ENCODE measurements around the gene PSIP1. TPM values are rescaled to one million over a fixed set of nuclear protein-coding genes. Genes with fewer than 3 reads are reported as not detected.

The PSIP1 gene
- total RNA-seq, 1 experiment from 2014 or later = 362 TPM

DNA sequence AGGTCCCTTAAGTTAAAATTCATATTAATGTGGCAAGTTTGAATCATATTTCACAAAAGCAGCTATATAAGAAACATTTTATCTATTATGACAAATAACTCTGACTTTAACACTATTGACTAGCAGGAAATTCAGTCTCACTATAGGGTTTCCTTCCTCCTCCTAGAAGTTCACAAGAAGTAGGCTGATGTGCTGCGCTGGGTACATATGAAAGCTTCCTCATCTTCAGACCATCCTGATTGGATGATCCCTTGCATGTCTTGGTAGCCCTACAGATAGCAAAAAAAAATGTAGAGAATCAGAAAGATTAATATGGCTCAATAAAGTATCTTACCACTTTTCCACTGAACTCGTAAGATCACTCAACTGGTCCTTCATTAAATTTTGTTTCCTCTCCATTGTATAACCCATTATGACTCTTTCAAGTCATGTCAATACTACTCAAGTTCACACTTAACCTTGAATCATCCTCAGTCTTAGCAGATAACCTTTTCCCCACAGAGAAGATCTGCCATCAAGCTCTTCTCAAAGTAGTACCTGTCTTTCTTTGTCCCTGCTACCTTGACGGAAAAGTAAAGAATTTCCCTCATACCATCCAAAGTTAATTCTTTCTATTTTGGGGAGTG is 11.5 kb upstream of the PSIP1 start:
- H3K18ac ChIP-seq (ENCODE audit: insufficient read length, low read depth, low read length) = no peak overlapping the region
- H3K9me3 ChIP-seq (ENCODE audit: control insufficient read depth, low read depth, low read length) = no peaks in the 10 kb centered on the region
- no peaks in the 10 kb centered on the region for H3K27me3 ChIP-seq (ENCODE audit: insufficient read depth, low read length)
- H3K23me2 ChIP-seq (ENCODE audit: insufficient read length, low read depth, low read length, poor library complexity, severe bottlenecking) = no peaks in the 10 kb centered on the region
- no peak overlapping the region for H4K8ac ChIP-seq (replicated peaks; ENCODE audit: insufficient read length, low read depth, low read length)
- DNase-seq = no peak
- no peaks in the 10 kb centered on the region for H4K20me1 ChIP-seq (ENCODE audit: control insufficient read depth, insufficient read depth, insufficient read length)
- no peak overlapping the region for H4K91ac ChIP-seq (ENCODE audit: insufficient read length, low read depth, low read length)
- no peak overlapping the region for H3K4me3 Mint-ChIP-seq
- H3K9ac ChIP-seq (ENCODE audit: extremely low read depth, insufficient read length, low read length) = no peak overlapping the region
- H2AFZ ChIP-seq (ENCODE audit: low read length) = no peak overlapping the region
- no peak overlapping the region for H2BK12ac ChIP-seq (ENCODE audit: insufficient read length, low read depth, low read length)
- H3K79me1 ChIP-seq (ENCODE audit: insufficient read depth, low read depth, low read length, poor library complexity, severe bottlenecking) = no peaks in the 10 kb centered on the region
- peaks cover 12 to 15% of the 10 kb centered on the region in 2 experiments for H3K4me1 Mint-ChIP-seq
- no peaks in the 10 kb centered on the region for H3K36me3 Mint-ChIP-seq (ENCODE audit: insufficient read depth in 1 of 3, low read depth in 3 of 3)
- no peak overlapping the region for H3K4me2 ChIP-seq (ENCODE audit: insufficient read depth, insufficient read length, low read length)
- no CpG with 5 or more reads among the region's 3 CpGs for WGBS (ENCODE audit: extremely low coverage, insufficient read length, low lambda C conversion rate)
- H3K9me3 Mint-ChIP-seq = no peaks in the 10 kb centered on the region
- no peaks in the 10 kb centered on the region for H3K4me1 ChIP-seq (ENCODE audit: insufficient read depth, low read length)
- peak overlapping the region in 1 of 3 experiments; percentile 4; a peak in 2 of 7 replicates for H3K27ac Mint-ChIP-seq
- no peak overlapping the region for H2BK15ac ChIP-seq (ENCODE audit: low read depth, low read length)
- H3K56ac ChIP-seq (ENCODE audit: insufficient read length, low read depth, low read length) = no peak overlapping the region
- H2BK120ac ChIP-seq (ENCODE audit: low read depth, low read length, poor library complexity, severe bottlenecking) = no peak overlapping the region
- no peak overlapping the region for H4K5ac ChIP-seq (ENCODE audit: insufficient read length, low read depth, low read length)
- H2BK20ac ChIP-seq (ENCODE audit: low read depth, low read length, poor library complexity, severe bottlenecking) = no peak overlapping the region
- no peaks in the 10 kb centered on the region for H3K27me3 Mint-ChIP-seq (ENCODE audit: low read depth)
- no peak overlapping the region for H3K23ac ChIP-seq (ENCODE audit: insufficient read length, low read depth, low read length)
- no peak overlapping the region for H2AK5ac ChIP-seq (ENCODE audit: insufficient read length, low read length)
- no peak overlapping the region for H3K27ac ChIP-seq (ENCODE audit: insufficient read length, low read depth, low read length)
- H3K79me2 ChIP-seq (ENCODE audit: insufficient read depth, low read length) = no peaks in the 10 kb centered on the region
- H3K14ac ChIP-seq (ENCODE audit: insufficient read depth, low read length) = no peak overlapping the region
- no peak overlapping the region for H3T11ph ChIP-seq (ENCODE audit: low read length)
- no peak overlapping the region for H3K4ac ChIP-seq (ENCODE audit: low read depth, low read length)
- TF ChIP-seq CTCF (conservative IDR thresholded peaks at IDR 0.05) = no peak
- H2BK5ac ChIP-seq (ENCODE audit: insufficient read length, low read length) = no peak overlapping the region
